Neural crest cell (in vitro differentiated cells): Measurements from ENCODE around the gene EAF2. TPM values are rescaled to one million over a fixed set of nuclear protein-coding genes. Genes with fewer than 3 reads are reported as not detected.

Source experiments
- DNase-seq: peaks from one replicate; pipeline ENCODE4 v3.0.0; 2021; ENCODE audit warnings: low read depth, mixed read lengths, low spot score
- H3K27ac Mint-ChIP-seq: one replicate; pipeline ENCODE4 v1.8.0; 2021; ENCODE audit warnings: mild to moderate bottlenecking, mixed read lengths; ENCODE audit not compliant: unreplicated experiment
- H3K27me3 Mint-ChIP-seq: 2 replicates; pipeline ENCODE4 v1.8.0; 2021; ENCODE audit warnings: low read depth, mild to moderate bottlenecking, mixed read lengths
- H3K36me3 Mint-ChIP-seq: 2 replicates; pipeline ENCODE4 v1.8.0; 2021; ENCODE audit warnings: low read depth, mild to moderate bottlenecking, mixed read lengths
- H3K4me1 Mint-ChIP-seq: 2 replicates; pipeline ENCODE4 v1.8.0; 2021; ENCODE audit warnings: mixed read lengths
- H3K4me3 Mint-ChIP-seq: one replicate; pipeline ENCODE4 v1.8.0; 2021; ENCODE audit warnings: mild to moderate bottlenecking, mixed read lengths
- H3K9me3 Mint-ChIP-seq: 2 replicates; pipeline ENCODE4 v1.8.0; 2021; ENCODE audit warnings: mixed read lengths
- total RNA-seq: library from RNA; stranded (reverse); gene quantifications from 2 replicates; pipeline ENCODE4 v1.2.1, GENCODE V29; 2021
- TF ChIP-seq, protein P1 (sequence below): fragments of 200-600 bp; sonication (generic); conservative IDR thresholded peaks from 2 replicates; pipeline ENCODE4 v1.5.0; 2021; ENCODE audit warnings: antibody characterized with exemption, mild to moderate bottlenecking

The EAF2 gene
- total RNA-seq, 1 donor from 2014 or later: 4.0 TPM

- no peak for DNase-seq
- Mint-ChIP-seq H3K27ac (no peak overlapping the region), H3K4me3 (no peak overlapping the region), H3K9me3 (no peaks in the 10 kb centered on the region), H3K27me3 (no peaks in the 10 kb centered on the region), H3K4me1 (no peaks in the 10 kb centered on the region), H3K36me3 (no peaks in the 10 kb centered on the region)
- TF ChIP-seq, protein P1, sequence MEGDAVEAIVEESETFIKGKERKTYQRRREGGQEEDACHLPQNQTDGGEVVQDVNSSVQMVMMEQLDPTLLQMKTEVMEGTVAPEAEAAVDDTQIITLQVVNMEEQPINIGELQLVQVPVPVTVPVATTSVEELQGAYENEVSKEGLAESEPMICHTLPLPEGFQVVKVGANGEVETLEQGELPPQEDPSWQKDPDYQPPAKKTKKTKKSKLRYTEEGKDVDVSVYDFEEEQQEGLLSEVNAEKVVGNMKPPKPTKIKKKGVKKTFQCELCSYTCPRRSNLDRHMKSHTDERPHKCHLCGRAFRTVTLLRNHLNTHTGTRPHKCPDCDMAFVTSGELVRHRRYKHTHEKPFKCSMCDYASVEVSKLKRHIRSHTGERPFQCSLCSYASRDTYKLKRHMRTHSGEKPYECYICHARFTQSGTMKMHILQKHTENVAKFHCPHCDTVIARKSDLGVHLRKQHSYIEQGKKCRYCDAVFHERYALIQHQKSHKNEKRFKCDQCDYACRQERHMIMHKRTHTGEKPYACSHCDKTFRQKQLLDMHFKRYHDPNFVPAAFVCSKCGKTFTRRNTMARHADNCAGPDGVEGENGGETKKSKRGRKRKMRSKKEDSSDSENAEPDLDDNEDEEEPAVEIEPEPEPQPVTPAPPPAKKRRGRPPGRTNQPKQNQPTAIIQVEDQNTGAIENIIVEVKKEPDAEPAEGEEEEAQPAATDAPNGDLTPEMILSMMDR: no peak
Observed at GRCh38 chr3:121885386-121885785, 50.4 kb downstream of the EAF2 start.

DNA sequence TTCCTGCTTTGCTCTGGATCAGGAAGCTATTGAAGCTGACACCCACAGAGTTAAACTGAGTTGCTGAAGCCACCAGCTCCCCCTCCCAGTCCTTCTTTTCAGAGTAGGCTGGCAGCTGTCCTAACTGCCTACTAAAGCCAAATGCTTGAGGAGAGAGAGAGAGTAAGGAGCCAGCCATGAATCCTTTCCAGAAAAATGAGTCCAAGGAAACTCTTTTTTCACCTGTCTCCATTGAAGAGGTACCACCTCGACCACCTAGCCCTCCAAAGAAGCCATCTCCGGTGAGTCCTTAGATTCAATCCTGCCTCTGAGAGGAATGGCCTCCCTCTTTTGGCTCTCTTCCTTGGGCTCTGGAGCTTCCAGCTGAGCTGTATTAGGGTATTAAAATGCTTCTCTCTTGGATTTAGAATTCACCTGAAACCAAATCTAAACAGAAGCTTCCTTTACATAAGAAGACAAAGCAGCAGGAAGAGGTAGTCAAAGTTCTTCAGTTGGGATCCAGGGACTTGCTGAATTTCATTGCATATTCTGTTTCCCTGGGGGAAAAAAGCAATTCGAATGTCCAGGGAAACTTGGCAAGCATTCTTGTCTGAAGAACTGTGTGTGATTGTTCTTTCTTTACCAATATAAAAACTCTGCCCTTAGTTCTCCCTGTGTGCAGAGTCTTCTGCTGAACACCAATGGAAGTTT is 59.4 kb downstream of the EAF2 start, which contains the start of gene SLC15A2:
Gene SLC15A2, plus strand, starts transcription at position 101 of the 690 bp plus-strand sequence. Its CDS starts 76 bp downstream, at position 177.
- no peaks in the 10 kb centered on the region for H3K36me3 Mint-ChIP-seq
- no peaks in the 10 kb centered on the region for H3K4me1 Mint-ChIP-seq
- no peak for DNase-seq
- no peaks in the 10 kb centered on the region for H3K9me3 Mint-ChIP-seq
- no peak within 1 kb of the TSS for H3K4me3 Mint-ChIP-seq
- H3K27me3 Mint-ChIP-seq: no peaks in the 10 kb centered on the region
- H3K27ac Mint-ChIP-seq: no peak within 1 kb of the TSS
- TF ChIP-seq, protein P1: no peak

GRCh38 chr3:121895121-121895520 is 60.1 kb downstream of the EAF2 start:
- no peaks in the 10 kb centered on the region for H3K9me3 Mint-ChIP-seq
- no peak overlapping the region for H3K27ac Mint-ChIP-seq
- H3K4me1 Mint-ChIP-seq: no peaks in the 10 kb centered on the region
- no peaks in the 10 kb centered on the region for H3K27me3 Mint-ChIP-seq
- no peak for DNase-seq
- no peak overlapping the region for H3K4me3 Mint-ChIP-seq
- TF ChIP-seq, protein P1: no peak
- no peaks in the 10 kb centered on the region for H3K36me3 Mint-ChIP-seq

- no peak overlapping the region for H3K27ac Mint-ChIP-seq
- no peak overlapping the region for H3K4me3 Mint-ChIP-seq
- no peak for DNase-seq
- no peaks in the 10 kb centered on the region for H3K4me1 Mint-ChIP-seq
- TF ChIP-seq, protein P1: no peak
- no peaks in the 10 kb centered on the region for H3K27me3 Mint-ChIP-seq
- H3K9me3 Mint-ChIP-seq: no peaks in the 10 kb centered on the region
- no peaks in the 10 kb centered on the region for H3K36me3 Mint-ChIP-seq
Observed at GRCh38 chr3:121895736-121896135, 60.7 kb downstream of the EAF2 start.

- no peak overlapping the region for H3K27ac Mint-ChIP-seq
- DNase-seq: no peak
- TF ChIP-seq, protein P1: no peak
- no peaks in the 10 kb centered on the region for H3K4me1 Mint-ChIP-seq
- no peaks in the 10 kb centered on the region for H3K9me3 Mint-ChIP-seq
- H3K36me3 Mint-ChIP-seq: no peaks in the 10 kb centered on the region
- H3K4me3 Mint-ChIP-seq: no peak overlapping the region
- H3K27me3 Mint-ChIP-seq: no peaks in the 10 kb centered on the region
Observed at GRCh38 chr3:121896823-121897222, 61.8 kb downstream of the EAF2 start.
